ENCODE results near the gene NAV3.

The NAV3 gene

GRCh38 chr12:77821699-77822203 is 8.9 kb upstream of the NAV3 start:
- Mint-ChIP-seq H3K9me3 (peaks cover 18% of the 10 kb centered on the region), H3K4me1 (no peaks in the 10 kb centered on the region), H3K4me3 (no peak overlapping the region), H3K27ac (no peak overlapping the region), H3K36me3 (no peaks in the 10 kb centered on the region)
- ATAC-seq: no peak
- DNase-seq (ENCODE audit: low spot score in 2 of 2): no peak

DNA sequence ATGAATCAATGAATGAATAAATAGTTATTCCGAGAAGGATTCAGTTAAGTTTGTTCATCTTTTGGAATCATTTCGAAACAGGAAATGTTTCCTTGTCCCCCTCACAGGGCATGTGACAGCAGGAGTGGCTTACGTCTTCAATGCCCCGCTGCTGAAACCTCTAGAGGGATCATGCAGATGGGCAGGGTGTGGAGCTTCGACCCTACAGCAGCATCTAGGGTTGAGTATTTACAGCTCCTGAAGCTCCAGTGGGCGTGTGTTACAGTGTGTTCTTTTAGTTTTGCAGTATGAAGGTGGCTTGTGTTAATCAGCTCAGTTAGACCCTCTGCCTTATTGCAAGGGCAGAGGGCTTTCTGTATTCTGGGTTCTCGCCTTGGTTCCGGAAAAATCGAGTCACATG is 2.6 kb downstream of the NAV3 start:
- H3K27ac Mint-ChIP-seq: no peak overlapping the region
- no peak for ATAC-seq
- H3K36me3 Mint-ChIP-seq: no peaks in the 10 kb centered on the region
- no peaks in the 10 kb centered on the region for H3K4me1 Mint-ChIP-seq
- no peak overlapping the region for H3K4me3 Mint-ChIP-seq
- peaks cover 17% of the 10 kb centered on the region for H3K9me3 Mint-ChIP-seq
- no peak for DNase-seq (ENCODE audit: low spot score in 2 of 2)

DNA sequence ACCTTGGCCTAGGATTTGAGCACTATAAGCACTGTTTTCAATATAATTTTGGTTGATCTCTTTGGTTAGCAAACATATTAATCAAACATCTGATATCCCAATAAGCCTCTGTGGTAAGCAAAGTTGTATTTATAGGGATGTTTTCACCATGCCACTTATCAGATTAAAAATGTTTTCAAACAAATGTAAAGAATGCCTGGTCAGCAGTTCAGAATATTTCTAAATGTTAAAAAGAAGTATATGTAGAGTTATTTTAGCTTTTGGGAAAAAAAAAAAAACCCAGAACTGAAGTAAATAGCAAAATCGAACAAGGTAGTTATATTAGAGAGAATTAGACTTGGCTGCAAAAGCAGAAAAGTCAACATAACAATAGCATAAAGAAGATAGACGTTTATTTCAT is 3.9 kb downstream of the NAV3 start:
- H3K4me1 Mint-ChIP-seq: no peaks in the 10 kb centered on the region
- no peak overlapping the region for H3K4me3 Mint-ChIP-seq

DNA sequence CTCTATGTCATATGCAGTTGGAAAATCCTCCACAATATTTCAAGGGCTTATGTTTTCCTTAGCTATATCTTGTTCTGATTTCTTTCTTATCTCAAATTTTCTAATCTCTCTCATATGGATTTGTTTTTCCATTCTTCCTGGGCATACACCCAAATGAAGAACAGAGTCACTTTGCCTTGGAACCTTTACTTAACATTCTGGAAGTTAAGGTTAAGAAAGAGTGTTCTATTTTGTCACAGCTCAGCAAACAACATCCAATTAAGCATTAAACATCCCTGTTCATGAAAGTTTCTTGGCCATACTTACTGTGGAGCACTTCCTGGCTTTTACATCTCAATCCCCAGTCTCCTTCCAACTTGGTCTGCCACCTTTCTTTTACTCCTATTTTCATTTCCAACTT is 5.3 kb downstream of the NAV3 start:
- Mint-ChIP-seq H3K27ac (no peak overlapping the region), H3K4me1 (no peaks in the 10 kb centered on the region), H3K36me3 (no peaks in the 10 kb centered on the region), H3K4me3 (no peak overlapping the region), H3K9me3 (peaks cover 21% of the 10 kb centered on the region)
- no peak for ATAC-seq
- DNase-seq (ENCODE audit: low spot score in 2 of 2): no peak

More for the DNA sequence above, 3.9 kb downstream of the NAV3 start:
- DNase-seq (ENCODE audit: low spot score in 2 of 2) (no peak), ATAC-seq (no peak)
- H3K9me3 Mint-ChIP-seq: peaks cover 20% of the 10 kb centered on the region
- H3K36me3 Mint-ChIP-seq: no peaks in the 10 kb centered on the region
- H3K27ac Mint-ChIP-seq: no peak overlapping the region

DNA sequence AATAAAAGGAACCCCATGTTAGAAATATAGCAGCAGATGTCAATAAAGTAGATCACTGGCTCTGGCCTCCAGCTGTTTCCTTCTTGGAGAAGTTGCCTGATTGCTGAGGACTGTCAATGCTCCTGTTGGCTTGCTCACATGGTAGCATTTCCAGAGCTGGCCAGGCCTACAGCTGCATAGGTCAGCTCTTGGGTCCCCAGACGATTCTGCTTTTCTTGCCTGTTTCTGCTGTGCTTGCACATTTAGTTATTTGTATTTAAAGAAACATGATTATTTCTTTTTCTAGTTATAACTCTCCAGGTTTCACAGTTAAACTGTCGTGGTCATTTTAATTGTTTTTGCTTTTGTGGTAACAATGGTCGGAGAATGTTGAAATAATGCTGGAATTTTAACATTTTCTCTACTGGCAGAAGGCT is 7.2 kb downstream of the NAV3 start:
- DNase-seq (ENCODE audit: low spot score in 2 of 2): no peak

DNA sequence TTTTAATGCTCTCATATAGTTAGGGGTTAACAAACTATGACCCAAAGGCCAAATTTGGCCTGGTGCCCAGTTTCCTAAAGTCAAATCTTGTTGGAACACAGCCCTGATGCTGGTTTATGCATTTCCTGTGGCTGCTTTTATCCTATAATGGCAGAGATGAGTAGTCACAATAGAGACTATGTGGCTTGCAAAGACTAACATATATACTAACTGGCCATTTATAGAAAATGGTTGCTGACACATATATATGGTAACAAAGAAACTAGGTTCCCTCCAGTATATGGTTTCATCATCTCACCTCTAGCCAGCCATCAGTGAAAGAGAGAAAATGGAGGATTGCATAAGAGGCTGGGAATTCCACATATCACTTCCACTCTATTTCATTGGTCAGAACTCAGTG is 10.8 kb downstream of the NAV3 start:
- peaks cover 14% of the 10 kb centered on the region for H3K9me3 Mint-ChIP-seq
- no peaks in the 10 kb centered on the region for H3K36me3 Mint-ChIP-seq
- H3K4me3 Mint-ChIP-seq: no peak overlapping the region
- H3K27ac Mint-ChIP-seq: no peak overlapping the region
- ATAC-seq (no peak), DNase-seq (ENCODE audit: low spot score in 2 of 2) (no peak)
- no peaks in the 10 kb centered on the region for H3K4me1 Mint-ChIP-seq

More for the DNA sequence above, 7.2 kb downstream of the NAV3 start:
- H3K27ac Mint-ChIP-seq: no peak overlapping the region
- H3K4me3 Mint-ChIP-seq: no peak overlapping the region
- H3K9me3 Mint-ChIP-seq: peaks cover 18% of the 10 kb centered on the region
- H3K36me3 Mint-ChIP-seq: no peaks in the 10 kb centered on the region
- no peak for ATAC-seq
- H3K4me1 Mint-ChIP-seq: no peaks in the 10 kb centered on the region

- DNase-seq (ENCODE audit: low spot score in 2 of 2) (no peak), ATAC-seq (no peak)
- no peaks in the 10 kb centered on the region for H3K4me1 Mint-ChIP-seq
- no peaks in the 10 kb centered on the region for H3K36me3 Mint-ChIP-seq
- H3K27ac Mint-ChIP-seq: no peak overlapping the region
- H3K9me3 Mint-ChIP-seq: peaks cover 14% of the 10 kb centered on the region
- H3K4me3 Mint-ChIP-seq: no peak overlapping the region
Measured at GRCh38 chr12:77842430-77842829, 11.7 kb downstream of the NAV3 start.

GRCh38 chr12:77845831-77846230 is 15.1 kb downstream of the NAV3 start:
- ATAC-seq: no peak
- Mint-ChIP-seq H3K4me1 (no peaks in the 10 kb centered on the region), H3K9me3 (peaks cover 11% of the 10 kb centered on the region), H3K36me3 (no peaks in the 10 kb centered on the region), H3K4me3 (no peak overlapping the region), H3K27ac (no peak overlapping the region)
- DNase-seq (ENCODE audit: low spot score in 2 of 2): no peak

GRCh38 chr12:77847060-77847541 is 16.4 kb downstream of the NAV3 start:
- Mint-ChIP-seq H3K4me1 (no peaks in the 10 kb centered on the region), H3K36me3 (no peaks in the 10 kb centered on the region), H3K9me3 (peaks cover 15% of the 10 kb centered on the region), H3K27ac (no peak overlapping the region), H3K4me3 (no peak overlapping the region)
- ATAC-seq: no peak
- DNase-seq (ENCODE audit: low spot score in 2 of 2): no peak

- no peak overlapping the region for H3K4me3 Mint-ChIP-seq
- DNase-seq (ENCODE audit: low spot score in 2 of 2): no peak
- ATAC-seq: no peak
- no peaks in the 10 kb centered on the region for H3K36me3 Mint-ChIP-seq
- no peaks in the 10 kb centered on the region for H3K4me1 Mint-ChIP-seq
- peaks cover 12% of the 10 kb centered on the region for H3K9me3 Mint-ChIP-seq
- no peak overlapping the region for H3K27ac Mint-ChIP-seq
Measured at GRCh38 chr12:77847680-77848431, 17.2 kb downstream of the NAV3 start.

DNA sequence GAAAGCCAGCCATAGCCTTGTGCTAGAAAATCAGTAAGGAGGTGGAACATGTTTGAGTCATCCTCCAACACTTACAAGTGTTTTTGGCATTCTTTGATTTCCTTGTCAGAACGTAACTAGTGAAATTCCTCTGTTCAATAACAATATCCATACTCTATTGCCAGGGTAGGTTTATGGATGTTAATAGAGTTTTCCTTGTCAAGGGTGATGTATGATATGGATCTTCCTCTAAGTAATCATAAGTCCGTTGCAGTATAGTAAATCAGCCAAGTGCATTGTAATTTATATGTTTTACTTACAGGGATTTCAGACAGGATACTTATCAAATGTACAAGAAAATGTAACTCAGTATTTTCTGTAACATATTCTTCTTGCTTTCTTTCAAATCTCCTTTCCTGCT is 19.4 kb downstream of the NAV3 start:
- Mint-ChIP-seq H3K9me3 (peaks cover 13% of the 10 kb centered on the region), H3K4me1 (no peaks in the 10 kb centered on the region), H3K27ac (no peak overlapping the region), H3K36me3 (no peaks in the 10 kb centered on the region), H3K4me3 (no peak overlapping the region)
- ATAC-seq (no peak), DNase-seq (ENCODE audit: low spot score in 2 of 2) (no peak)

DNA sequence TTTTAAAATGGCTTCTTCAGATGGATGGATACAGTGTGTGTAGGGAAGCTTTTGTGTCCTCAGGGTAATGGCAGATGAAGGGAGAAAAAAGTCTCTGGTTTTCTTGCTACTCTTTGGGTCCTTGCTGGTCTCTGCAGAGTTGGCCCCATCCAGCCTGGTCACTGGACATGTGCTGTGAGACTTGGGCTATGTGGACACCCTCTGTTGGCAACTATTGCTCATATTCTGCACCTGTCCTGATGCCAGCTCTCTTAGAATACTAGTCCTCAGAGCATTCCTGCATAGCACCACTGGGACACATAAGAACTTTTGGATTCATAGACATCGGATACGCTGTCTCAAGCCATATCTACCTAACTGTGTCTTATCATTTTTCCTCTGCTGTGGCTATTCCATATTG is 20.0 kb downstream of the NAV3 start:
- Mint-ChIP-seq H3K36me3 (no peaks in the 10 kb centered on the region), H3K4me1 (no peaks in the 10 kb centered on the region), H3K4me3 (no peak overlapping the region), H3K9me3 (peaks cover 13% of the 10 kb centered on the region), H3K27ac (no peak overlapping the region)
- no peak for ATAC-seq
- DNase-seq (ENCODE audit: low spot score in 2 of 2): no peak

DNA sequence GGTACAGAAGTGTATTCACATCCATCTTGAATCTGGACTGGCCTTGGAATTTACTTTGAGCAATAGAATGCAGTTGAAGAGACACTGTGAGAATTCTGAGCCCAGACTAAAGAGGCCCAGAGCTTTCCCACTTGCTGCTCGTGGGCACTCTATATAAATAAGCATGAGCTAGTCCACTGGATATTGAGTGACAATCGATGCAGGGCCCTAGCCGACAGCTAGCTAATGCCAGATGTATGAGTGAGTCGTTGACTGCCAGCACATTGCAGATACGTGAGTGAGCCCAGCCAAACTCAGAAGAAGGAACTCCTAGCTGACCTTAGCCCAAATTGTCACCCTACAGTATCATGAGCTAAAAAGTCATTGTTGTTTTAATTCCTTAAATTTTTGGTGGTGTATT is 24.9 kb downstream of the NAV3 start:
- DNase-seq (ENCODE audit: low spot score in 2 of 2) (no peak), ATAC-seq (no peak)
- H3K27ac Mint-ChIP-seq: no peak overlapping the region
- H3K9me3 Mint-ChIP-seq: peaks cover 8% of the 10 kb centered on the region
- H3K4me1 Mint-ChIP-seq: no peaks in the 10 kb centered on the region
- H3K4me3 Mint-ChIP-seq: no peak overlapping the region
- no peaks in the 10 kb centered on the region for H3K36me3 Mint-ChIP-seq

DNA sequence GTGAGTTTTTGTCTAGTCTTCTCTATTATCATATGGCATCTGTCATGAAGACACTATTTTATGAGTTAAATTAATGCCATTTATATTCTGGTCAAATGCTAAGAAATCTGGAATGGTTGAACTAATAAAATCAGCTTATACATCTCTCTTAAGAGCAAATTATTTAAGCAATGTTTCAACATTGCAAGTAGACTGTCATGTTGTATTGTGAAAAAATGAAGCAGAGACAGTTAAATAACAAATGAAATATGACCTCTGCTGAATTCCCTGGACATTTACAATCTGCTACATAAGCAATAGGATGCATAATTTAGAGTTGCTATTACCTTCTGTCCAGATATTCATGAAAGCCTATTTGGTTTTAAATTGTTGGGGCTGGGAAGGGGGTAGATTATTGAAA is 30.6 kb downstream of the NAV3 start:
- H3K4me3 Mint-ChIP-seq: no peak overlapping the region
- no peaks in the 10 kb centered on the region for H3K4me1 Mint-ChIP-seq
- DNase-seq (ENCODE audit: low spot score in 2 of 2) (no peak), ATAC-seq (no peak)
- no peak overlapping the region for H3K27ac Mint-ChIP-seq
- H3K9me3 Mint-ChIP-seq: peaks cover 11% of the 10 kb centered on the region
- no peaks in the 10 kb centered on the region for H3K36me3 Mint-ChIP-seq

DNA sequence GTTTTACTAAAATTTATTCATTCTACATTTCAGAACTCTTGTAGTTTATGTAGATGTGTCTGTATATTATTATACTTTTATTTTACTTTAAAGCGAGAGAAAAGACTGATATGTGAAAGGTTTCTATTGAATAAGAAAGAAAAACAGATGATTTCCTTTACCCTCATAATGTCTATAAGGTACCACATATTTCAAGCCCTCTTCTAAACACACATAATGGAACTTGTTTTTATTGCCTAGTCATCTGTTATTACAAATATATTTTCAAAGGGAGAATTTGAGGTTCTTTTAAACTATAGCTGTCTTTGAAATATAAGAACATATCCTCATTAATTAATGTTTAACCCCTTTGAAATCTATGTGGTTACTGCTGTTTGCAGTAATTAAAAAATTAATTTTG is 34.5 kb downstream of the NAV3 start:
- Mint-ChIP-seq H3K4me3 (no peak overlapping the region), H3K27ac (no peak overlapping the region), H3K4me1 (no peaks in the 10 kb centered on the region), H3K9me3 (peaks cover 18% of the 10 kb centered on the region), H3K36me3 (no peaks in the 10 kb centered on the region)
- no peak for DNase-seq (ENCODE audit: low spot score in 2 of 2)
- no peak for ATAC-seq

GRCh38 chr12:77878901-77879300 is 48.2 kb downstream of the NAV3 start:
- no peak overlapping the region for H3K27ac Mint-ChIP-seq
- no peaks in the 10 kb centered on the region for H3K36me3 Mint-ChIP-seq
- DNase-seq (ENCODE audit: low spot score in 2 of 2): no peak
- ATAC-seq: no peak
- H3K4me1 Mint-ChIP-seq: no peaks in the 10 kb centered on the region
- no peak overlapping the region for H3K4me3 Mint-ChIP-seq
- H3K9me3 Mint-ChIP-seq: peaks cover 2% of the 10 kb centered on the region
